ENCODE results near the gene KCNK5.

KCNK5 gene

DNA sequence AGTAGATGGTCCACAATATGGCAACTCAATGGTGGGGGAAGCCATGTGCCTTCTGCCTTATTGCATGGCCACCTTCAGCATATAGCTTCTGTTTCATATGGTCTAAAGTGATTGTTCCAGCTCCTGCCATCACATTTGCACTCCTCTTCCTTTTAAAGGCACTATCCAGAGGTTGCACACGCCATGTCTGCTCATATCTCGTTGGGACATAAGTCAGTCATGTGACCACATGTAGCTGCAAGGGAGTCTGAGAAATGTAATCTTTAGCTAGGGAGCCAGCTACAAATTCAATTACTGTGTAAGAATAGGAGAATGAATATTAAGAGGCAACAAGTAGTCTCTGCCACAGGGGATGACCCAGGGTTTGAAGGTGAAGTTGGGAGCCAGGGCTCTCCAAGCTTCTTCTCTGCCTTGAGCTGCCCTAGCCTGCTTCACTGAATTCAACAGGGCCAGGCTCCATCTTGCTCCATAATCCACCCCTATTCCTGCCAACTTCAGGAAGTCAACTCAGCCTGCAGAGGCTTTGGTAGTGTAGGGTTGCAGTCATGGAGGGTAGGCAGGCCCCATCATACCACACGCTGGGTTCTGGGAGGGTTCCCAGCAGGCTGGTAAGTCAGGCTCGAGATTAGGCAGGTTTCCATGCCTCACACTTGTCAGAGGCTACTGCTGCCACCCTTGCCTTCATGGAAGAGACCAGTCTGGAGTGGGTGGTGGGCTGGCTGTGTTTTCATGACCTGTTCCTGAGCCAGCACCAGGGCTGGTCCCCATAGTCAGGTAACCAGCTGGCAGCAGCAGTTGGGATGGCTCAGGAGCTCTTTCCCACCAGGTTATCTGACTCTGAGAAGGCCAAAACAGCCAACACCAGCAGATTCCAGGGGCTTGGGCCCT is 57.5 kb downstream of the KCNK5 start:
- H3K4me3 ChIP-seq (ENCODE audit: low read depth, low read length), result no peak overlapping the region
- TF ChIP-seq, protein P1, sequence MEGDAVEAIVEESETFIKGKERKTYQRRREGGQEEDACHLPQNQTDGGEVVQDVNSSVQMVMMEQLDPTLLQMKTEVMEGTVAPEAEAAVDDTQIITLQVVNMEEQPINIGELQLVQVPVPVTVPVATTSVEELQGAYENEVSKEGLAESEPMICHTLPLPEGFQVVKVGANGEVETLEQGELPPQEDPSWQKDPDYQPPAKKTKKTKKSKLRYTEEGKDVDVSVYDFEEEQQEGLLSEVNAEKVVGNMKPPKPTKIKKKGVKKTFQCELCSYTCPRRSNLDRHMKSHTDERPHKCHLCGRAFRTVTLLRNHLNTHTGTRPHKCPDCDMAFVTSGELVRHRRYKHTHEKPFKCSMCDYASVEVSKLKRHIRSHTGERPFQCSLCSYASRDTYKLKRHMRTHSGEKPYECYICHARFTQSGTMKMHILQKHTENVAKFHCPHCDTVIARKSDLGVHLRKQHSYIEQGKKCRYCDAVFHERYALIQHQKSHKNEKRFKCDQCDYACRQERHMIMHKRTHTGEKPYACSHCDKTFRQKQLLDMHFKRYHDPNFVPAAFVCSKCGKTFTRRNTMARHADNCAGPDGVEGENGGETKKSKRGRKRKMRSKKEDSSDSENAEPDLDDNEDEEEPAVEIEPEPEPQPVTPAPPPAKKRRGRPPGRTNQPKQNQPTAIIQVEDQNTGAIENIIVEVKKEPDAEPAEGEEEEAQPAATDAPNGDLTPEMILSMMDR (IDR thresholded peaks at IDR 0.05; ENCODE audit: low read depth, low read length), result no peak
- no peak for TF ChIP-seq POLR2A (IDR thresholded peaks at IDR 0.05; ENCODE audit: extremely low read depth, insufficient read length)
- no peak for TF ChIP-seq MYC (IDR thresholded peaks at IDR 0.05; ENCODE audit: low read depth, low read length)
- TF ChIP-seq MAX (IDR thresholded peaks at IDR 0.05; ENCODE audit: low read depth, low read length), result no peak
- DNase-seq (ENCODE audit: low read depth), result no peak

- TF ChIP-seq, protein P1 (IDR thresholded peaks at IDR 0.05; ENCODE audit: low read depth, low read length), result no peak
- no peak for TF ChIP-seq MYC (IDR thresholded peaks at IDR 0.05; ENCODE audit: low read depth, low read length)
- TF ChIP-seq POLR2A (IDR thresholded peaks at IDR 0.05; ENCODE audit: extremely low read depth, insufficient read length), result no peak
- TF ChIP-seq MAX (IDR thresholded peaks at IDR 0.05; ENCODE audit: low read depth, low read length), result no peak
- no peak overlapping the region for H3K4me3 ChIP-seq (ENCODE audit: low read depth, low read length)
- no peak for DNase-seq (ENCODE audit: low read depth)
Observed at GRCh38 chr6:39170860-39171259, 58.4 kb downstream of the KCNK5 start.

- TF ChIP-seq, protein P1 (IDR thresholded peaks at IDR 0.05; ENCODE audit: low read depth, low read length), result no peak
- TF ChIP-seq MYC (IDR thresholded peaks at IDR 0.05; ENCODE audit: low read depth, low read length) (no peak), MAX (IDR thresholded peaks at IDR 0.05; ENCODE audit: low read depth, low read length) (no peak), POLR2A (IDR thresholded peaks at IDR 0.05; ENCODE audit: extremely low read depth, insufficient read length) (no peak)
- no peak overlapping the region for H3K4me3 ChIP-seq (ENCODE audit: low read depth, low read length)
- DNase-seq (ENCODE audit: low read depth), result no peak
Observed at GRCh38 chr6:39170389-39170788, 58.9 kb downstream of the KCNK5 start.

- TF ChIP-seq MYC (IDR thresholded peaks at IDR 0.05; ENCODE audit: low read depth, low read length), result no peak
- DNase-seq (ENCODE audit: low read depth), result no peak
- no peak overlapping the region for H3K4me3 ChIP-seq (ENCODE audit: low read depth, low read length)
Observed at GRCh38 chr6:39169448-39170344, 59.6 kb downstream of the KCNK5 start.

DNA sequence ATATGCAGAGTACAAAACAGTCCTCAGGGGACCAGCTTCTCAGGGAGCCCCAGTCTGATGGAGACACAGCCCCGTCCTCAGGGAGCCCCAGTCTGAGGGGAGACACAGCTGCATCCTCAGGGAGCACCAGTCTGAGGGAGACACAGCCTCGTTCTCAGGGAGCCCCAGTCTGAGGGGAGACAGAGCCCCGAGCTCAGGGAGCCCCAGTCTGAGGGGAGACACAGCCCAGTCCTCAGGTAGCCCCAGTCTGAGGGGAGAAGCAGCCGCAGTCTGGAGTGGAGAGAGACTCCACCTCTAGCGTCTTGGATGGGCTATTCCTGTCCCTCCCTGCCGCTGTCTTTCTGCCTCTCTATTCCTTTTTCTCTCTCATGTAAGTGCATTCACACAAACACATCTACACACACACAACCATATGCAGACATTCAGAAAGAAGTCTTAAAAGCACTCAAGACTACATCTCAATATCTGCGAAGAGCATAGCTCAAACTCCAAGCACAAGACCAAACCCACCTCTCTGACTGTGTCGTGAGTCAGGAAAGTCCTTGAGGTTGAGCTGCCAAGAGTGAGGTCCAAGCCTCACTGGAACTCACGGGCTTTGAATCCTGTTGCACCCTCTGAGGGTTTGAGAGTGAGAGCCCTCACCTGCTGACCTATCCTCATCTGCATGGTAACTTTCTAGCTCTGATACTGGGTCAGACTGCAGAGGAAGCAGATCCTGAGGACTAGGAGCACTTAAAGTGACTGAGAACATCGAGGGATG is 61.2 kb downstream of the KCNK5 start:
- TF ChIP-seq MAX (IDR thresholded peaks at IDR 0.05; ENCODE audit: low read depth, low read length) (no peak), POLR2A (IDR thresholded peaks at IDR 0.05; ENCODE audit: extremely low read depth, insufficient read length) (no peak), MYC (IDR thresholded peaks at IDR 0.05; ENCODE audit: low read depth, low read length) (no peak)
- TF ChIP-seq, protein P1 (IDR thresholded peaks at IDR 0.05; ENCODE audit: low read depth, low read length), result no peak
- H3K4me3 ChIP-seq (ENCODE audit: low read depth, low read length), result no peak overlapping the region
- no peak for DNase-seq (ENCODE audit: low read depth)

All from NB4 (cell line).